ENCODE data around the gene CERCAM.

GRCh38 chr9:128473104-128473503, 52.4 kb downstream of the CERCAM start:
- TF ChIP-seq, protein P1, sequence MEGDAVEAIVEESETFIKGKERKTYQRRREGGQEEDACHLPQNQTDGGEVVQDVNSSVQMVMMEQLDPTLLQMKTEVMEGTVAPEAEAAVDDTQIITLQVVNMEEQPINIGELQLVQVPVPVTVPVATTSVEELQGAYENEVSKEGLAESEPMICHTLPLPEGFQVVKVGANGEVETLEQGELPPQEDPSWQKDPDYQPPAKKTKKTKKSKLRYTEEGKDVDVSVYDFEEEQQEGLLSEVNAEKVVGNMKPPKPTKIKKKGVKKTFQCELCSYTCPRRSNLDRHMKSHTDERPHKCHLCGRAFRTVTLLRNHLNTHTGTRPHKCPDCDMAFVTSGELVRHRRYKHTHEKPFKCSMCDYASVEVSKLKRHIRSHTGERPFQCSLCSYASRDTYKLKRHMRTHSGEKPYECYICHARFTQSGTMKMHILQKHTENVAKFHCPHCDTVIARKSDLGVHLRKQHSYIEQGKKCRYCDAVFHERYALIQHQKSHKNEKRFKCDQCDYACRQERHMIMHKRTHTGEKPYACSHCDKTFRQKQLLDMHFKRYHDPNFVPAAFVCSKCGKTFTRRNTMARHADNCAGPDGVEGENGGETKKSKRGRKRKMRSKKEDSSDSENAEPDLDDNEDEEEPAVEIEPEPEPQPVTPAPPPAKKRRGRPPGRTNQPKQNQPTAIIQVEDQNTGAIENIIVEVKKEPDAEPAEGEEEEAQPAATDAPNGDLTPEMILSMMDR (IDR thresholded peaks at IDR 0.05): no peak
- no peak for TF ChIP-seq POLR2A (IDR thresholded peaks at IDR 0.05)
